ENCODE results near the gene DPYD.

The DPYD gene

DNA sequence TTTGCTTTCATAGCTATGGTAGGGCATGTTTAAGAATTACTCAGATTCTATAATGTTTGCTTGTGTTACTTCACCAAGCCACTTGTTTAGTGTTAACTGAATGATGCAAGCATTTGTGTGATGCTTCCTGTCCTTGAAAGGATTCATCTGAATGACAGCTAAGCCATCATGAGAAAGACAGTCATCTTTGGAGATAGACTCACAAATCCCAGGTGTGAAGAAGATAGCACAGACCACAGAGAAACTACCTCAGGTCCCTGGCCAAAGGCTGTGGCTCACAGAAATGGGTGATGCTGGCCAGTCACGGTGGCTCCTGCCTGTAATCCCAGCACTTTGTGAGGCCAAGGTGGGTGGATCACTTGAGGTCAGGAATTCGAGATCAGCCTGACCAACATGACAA is 321.4 kb downstream of the DPYD start:
- no peak for DNase-seq

DNA sequence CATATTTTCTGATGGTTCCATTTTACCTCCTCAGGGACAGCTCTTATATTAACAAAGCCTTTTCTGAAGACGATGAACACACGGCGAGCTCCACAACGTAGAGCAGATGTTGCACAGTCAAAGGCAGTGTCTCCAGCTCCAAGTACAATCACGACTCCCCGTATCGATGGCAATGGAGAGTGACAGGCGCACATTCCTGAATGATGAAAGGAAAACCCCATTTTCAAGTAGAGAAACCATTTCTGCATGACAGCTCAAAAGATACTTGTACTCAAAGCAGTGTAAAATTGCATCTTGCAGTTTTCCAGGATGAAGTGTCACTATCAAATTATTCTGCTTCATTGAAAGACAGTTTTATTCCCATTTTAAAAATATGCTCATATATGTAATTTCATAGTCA is 327.6 kb downstream of the DPYD start:
- DNase-seq: no peak

DNA sequence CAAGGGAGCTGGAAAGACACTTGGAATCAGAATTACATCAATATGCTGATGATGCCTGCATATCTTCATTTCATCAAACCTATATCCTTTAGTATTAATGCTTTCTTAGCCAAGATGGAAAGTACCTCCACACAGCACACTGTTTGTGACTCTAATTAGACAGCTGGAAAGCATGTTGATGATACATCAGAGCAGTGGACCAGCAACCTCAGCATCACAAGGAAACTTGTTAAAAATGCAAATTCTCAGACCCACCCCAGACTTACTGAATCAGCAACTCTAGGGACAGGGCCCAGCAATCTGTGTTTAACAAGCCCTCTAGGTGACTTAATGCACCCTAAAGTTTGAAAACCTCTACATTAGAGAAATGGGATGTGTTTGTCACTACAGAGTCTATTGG is 332.1 kb downstream of the DPYD start:
- DNase-seq: no peak

DNA sequence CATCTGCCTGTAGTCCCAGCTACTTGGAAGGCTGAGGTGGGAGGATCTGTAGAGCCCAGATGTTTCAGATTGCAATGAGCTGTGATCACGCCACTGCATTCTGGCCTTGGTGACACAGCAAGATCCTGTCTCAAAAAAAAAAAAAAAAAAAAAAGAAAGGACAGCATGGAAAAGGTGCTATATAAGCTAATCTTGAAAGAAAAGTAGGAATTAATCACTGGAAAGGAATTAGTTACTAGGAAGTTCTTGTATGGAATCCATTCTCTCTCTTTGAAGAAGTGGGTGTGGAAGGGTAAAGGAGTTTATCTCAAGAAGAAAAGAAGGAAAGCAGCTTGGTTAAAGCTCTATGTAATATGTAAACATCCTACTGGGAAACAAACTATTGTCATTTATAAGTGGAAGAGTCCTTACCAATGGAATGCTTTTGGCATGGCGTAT is 339.2 kb downstream of the DPYD start:
- no peak for DNase-seq

DNA sequence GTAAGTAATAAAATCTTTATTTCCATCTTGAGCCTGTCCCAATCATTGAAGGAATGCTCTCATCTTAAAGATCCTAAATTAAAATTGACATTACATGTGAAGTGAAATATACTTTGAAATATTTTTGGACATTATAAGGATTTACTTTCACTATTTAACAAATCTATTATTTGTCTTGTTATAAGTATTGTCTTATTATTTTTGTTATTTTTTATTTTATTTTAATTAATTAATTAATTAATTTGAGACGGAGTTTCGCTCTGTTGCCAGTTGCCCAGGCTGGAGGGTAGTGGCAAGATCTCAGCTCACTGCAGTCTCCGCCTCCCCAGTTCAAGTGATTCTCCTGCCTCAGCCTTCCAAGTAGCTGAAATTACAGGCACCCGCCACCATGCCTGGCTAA is 343.2 kb downstream of the DPYD start:
- DNase-seq: no peak

DNA sequence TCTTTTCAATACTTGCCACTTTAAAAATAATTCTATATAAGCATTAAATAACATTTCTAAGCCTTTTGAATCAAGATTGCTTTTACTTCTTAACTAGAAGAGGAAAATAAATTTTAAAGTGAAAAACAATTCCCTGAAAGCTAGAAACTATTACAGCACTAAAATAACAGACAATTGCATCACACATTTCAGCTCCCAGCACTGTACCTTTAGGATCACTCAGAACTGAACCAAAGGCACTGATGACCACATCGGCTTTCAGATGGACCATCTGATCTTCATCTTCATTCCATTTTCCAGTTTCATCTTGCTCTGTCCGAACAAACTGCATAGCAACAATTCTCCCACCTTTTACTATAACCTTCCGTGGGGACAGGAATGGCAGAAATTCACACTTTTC is 347.3 kb downstream of the DPYD start:
- DNase-seq: no peak

DNA sequence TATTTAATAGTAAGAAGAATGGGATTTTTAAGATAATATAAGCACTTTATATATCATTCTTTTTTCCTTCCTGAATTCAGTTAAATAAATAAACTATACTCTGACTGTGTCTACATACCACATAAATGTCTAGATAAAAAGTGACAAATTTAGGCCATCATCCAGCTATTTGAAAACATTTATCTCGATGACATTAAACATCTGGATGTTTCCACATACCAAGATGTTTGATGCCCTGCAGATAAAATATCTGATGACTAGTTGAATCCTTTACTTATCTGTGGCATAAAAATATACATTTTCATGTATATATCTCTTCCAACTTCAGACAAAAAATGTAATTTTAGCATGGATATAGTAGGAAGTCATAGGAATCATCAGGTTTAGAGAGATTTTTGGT is 348.3 kb downstream of the DPYD start:
- no peak for DNase-seq

DNA sequence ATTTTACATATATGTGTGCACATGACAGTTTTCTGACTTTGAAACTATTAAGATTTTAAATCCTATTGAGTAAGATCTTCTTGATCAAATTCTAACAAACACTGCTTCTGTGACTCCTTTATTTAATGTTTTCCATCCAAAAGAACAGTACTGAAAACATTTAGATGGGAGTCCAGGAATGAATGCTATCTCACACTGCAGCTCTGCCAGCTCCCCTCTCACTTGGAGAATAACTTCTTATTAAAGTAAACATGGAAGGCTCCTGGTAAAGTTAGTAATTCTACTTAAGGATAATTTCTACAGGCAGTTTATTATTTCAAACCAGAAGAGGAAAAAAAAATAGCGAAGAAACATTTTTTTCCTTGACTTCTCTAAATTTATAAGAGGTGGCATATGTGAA is 349.1 kb downstream of the DPYD start:
- no peak for DNase-seq

DNA sequence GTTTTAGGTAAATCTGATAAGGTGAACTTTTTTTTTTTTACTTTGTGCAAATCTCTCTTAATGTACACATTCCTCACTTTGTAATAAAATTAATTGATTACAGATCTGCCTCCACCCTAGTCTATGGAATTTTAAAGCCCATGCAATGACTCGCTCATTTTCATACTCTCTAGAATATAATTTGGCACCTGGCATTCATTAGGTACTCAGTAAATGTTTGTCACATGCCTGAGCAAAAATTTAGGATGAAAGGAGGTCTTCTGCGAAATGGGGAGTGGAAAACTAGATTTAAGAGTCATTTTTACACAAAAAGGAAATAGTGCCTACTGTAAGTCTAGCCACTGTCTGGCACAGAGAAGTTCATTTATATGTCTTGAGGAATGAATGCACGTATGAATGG is 350.1 kb downstream of the DPYD start:
- DNase-seq: no peak

DNA sequence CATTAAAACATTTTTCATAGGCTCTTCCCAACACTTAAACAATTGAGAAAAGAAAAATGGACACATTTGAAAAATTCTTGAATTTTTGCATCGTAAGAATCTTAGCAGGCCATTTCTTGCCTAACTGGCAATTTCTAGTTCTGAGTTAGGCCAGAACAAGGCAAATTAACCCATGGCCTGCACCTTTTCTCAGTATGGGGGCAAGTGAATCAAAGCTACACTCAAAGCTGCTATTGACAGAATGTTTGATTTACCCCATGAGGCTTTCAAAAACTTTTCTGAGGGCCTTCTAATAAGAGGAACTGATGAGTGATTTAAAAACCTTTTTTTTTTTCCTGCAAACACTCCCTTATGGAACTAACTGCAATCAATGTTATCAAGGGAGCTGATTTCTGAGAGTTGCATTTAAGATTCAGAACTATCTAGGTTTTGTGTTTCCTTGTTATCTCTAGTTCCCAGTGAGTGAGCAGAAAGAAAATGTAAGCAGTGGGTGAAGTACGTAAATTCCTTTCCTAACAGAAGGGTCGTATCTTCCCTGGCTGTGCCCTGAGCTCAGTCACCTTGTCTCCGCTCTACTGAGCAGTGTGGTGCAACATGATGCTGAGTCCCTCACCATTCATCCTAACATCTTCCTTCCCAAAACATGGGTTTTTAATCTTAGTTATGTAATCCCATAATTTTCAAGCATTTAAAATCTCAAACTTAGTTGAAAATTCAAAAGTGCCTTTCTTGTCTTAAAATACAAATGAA is 353.7 kb downstream of the DPYD start:
- no peak for DNase-seq

DNA sequence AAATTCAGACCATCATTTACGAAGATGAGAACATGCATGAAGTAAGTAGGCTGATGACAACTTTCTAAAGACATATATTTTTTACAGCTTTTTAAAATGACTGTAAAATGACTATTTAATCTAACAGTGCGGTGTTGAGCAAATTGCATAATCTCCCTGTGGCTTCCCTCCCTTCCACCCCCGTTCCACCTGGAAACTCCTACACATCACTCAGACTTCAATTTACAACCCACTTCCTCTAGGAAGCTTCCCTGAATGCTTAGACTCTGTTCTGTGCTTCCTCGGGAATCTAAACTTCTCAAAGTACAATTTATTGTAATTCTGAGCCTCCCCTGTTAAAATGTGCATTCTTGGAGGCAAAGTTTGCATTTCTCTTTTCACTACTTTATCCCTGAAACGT is 354.9 kb downstream of the DPYD start:
- DNase-seq: no peak

DNA sequence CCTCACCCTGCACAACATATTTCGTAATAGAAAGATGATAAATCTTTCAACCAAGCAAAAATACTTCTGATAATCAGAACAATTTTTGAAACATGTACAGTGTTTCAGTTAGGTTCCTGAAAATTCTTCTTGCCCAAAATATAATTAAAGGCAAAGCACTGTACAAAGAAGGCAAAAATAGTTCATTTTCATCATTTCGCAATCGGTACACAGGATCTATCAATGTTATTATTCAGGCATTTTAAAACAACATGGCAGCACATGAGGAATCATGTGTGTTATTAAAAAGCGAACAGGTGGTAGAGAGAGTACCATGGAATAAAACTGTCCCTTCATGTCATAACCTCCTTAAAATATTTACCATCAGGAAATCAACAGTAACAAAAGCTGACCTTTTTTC is 356.9 kb downstream of the DPYD start:
- DNase-seq: no peak

DNA sequence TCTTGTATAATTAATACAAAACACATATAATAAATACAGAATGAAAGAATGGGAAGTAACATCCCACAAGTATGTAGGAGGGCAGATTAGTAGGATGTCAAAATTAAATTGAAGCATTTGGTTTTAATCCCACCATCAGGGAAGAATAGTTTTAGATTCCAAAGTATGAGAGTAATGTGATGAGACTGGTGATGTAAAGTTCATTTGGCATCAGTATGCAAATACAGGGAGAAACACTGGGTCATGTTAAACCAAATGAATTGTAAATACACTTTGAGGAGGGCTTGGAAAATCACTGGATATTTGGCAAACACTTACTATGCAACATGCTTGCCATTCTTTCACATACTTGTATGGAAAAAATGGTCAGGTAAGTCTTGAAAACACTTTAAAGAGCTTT is 358.8 kb downstream of the DPYD start:
- DNase-seq: no peak

DNA sequence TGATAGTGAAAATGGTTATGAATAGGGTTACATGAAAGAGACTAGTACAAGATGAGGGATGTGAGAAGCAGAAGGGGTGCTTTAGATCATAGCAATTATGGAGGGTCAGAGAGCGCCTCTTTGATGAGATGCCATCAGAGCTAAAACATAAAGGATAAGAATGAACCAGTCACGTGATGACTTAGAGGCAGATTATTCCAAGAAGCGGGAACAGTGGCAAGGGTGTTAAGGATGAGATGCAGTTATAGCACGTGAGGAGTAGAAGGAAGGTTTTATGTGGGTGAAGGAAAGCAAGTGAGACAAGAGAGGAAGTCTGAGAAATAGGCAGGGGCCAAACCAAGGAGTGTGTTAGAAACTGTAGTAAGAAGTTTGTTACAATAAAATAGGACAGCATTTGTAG is 360.1 kb downstream of the DPYD start:
- no peak for DNase-seq

DNA sequence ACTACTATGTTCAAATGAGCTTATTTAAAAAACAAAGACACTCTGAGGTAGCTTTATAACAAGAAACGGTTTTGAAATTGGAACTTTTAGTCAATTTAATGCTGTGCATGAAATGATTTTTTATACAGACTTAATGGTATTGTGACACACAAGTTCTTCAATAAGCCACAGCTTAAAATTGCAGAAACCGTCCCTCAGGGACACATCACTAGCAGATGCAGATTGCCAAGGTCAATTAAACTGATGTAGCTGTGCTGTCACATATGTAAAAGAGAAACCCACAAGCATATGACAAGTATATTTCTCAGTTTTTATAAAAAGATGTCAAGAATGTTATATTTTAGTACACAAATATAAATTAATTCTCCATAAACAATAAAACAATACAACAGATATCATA is 366.9 kb downstream of the DPYD start:
- DNase-seq: no peak

DNA sequence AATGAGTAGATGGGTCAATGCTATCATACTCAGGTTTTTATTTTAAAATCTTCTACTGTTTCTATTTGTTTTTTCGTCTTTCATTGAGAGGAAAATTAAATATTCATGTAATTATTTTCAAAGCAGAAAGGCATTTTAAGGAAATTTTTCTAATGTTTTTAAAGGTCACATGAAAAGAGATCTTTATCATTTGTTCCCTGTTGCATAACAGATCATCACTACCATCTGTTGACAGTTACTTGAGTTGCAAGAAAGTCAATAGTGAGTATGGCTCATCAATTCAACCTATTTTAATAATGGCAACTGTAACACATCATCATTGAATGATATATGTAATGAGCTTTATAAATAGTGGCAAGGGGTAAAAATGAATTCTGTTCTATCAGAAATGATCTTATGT is 369.7 kb downstream of the DPYD start:
- DNase-seq: no peak

DNA sequence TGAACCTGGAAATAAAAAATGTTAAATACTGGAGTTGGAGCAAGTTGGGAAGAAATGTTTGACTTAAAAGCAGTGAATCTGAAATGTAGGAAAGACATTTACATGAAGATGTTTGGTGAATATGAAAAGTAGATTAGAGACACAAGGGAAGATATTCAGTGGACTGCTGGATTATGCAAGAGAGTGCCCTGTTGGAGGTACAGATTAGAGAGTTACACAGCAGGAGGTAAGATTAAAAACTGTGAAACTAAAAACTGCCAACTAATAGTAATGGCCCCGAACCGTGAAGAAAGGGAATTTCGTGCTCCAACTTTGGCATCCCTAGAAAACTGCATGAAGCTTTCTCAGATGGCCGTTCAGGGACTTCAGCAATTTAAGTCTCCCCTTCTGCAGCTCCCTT is 375.4 kb downstream of the DPYD start:
- no peak for DNase-seq

DNA sequence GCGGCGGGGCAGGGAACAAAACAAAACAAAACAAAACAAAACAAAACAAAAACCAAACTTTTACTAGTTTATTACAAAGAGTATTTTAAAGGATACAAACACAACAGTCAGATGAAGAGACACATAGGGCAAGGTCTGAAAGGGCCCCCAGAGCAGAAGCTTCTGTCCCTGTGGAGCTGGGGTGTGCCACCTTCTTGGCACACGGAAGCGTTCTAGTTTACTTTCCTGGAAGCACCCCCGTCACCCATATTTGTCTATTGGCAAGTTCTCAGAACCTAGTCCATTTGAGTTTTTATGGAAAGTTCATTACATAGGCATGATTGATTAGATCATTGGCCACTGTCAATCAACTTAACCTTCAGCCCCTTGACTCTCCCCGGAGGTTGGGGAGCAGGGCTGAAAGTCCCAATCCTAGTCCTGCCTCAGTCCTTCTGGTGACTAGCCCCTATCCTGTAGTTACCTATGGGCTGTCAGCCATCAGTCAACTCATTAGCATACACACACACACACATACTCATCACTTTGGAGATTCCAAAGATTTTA is 380.4 kb downstream of the DPYD start:
- no peak for DNase-seq

DNA sequence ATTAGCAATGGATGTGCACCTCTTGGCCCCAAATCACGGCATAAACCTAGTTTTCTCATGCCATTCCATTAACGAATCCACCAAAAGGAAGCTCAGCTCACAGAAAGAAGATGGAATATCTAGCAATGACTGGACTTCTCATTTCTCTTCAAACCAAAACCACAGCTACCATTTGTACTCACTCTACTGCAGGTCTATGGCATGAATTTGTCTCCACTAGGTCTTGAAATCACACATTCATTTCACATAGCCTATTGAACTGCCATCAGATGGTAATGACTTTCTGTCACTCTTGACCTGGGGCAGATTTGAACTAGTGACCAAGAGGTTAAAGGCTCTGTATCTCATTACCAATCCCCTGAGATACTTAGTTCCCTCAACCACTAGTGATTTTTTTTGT is 382.7 kb downstream of the DPYD start:
- DNase-seq: no peak

DNA sequence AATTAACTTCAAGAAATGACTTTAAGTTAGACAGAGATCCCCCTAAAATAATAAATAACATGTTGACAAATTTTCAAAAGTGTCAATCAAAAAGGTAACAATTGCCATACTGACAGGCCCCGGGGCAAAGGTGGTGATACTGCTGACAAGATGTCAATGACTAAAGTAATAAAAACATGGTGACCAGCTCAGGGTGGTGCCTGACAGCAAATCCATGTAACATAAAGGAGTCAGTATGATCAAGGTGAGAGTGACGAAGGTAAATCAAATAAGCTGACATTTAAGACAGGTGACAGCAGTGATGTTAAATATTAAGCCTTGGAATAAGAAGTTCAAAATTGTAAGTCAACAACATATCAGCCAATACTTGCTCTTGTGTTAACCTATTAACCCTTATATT is 387.5 kb downstream of the DPYD start:
- DNase-seq: no peak

DNA sequence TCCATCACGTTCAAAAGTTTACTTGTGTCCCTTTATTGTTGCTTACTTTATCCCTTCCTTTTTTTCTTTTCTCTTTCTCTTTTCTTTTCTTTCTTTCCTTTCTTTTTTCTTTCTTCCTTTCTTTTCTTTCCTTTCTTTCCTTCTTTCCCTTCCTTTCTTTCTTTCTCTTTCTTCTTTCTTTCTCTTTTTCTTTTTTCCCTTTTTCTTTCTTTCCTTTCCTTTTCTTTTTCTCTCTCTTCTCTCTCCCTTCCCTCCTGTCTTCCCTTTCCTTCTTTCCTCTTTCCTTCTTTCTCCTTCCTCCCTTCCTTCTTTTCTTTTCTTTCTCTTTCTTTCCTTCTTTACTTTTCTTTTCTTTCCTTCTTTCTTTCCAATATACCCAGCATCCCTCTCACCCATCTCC is 391.2 kb downstream of the DPYD start:
- DNase-seq: no peak

DNA sequence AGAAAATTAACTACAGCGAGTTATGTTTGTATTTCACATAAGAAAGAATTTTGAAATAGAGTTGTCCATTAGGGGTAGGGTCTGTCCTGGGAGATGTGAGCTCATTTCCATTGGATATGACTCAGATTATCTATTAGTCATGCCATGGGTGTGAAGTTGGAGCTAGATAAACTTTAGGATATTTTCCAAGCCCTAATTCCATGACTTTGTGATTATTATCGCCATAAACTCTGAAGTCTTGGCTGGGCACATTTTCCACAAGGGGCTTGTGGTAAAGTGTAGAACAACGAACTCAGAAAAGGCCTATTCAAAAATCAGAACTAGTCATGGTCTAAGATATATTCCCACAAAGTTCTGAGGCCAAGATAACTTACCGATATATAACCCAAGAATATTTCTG is 396.6 kb downstream of the DPYD start:
- DNase-seq: no peak

DNA sequence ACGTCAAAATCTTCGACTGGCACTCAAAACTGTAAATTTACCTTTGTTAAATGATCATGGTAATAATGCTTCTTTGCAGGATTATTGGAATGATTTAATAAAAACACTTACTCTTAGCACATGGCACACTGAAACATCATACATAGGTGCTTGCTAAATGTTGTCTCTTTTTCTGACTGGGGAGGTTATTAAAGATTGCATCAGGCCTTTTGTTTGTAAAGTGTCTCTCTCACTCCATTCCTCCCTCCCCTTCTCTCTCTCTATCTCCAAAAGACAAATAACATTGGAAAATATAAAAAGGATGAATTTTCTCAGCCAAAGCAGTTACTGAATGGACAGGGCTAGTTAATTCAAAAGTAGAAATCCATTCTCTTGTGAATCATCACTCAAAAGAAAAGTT is 404.2 kb downstream of the DPYD start:
- DNase-seq: no peak

DNA sequence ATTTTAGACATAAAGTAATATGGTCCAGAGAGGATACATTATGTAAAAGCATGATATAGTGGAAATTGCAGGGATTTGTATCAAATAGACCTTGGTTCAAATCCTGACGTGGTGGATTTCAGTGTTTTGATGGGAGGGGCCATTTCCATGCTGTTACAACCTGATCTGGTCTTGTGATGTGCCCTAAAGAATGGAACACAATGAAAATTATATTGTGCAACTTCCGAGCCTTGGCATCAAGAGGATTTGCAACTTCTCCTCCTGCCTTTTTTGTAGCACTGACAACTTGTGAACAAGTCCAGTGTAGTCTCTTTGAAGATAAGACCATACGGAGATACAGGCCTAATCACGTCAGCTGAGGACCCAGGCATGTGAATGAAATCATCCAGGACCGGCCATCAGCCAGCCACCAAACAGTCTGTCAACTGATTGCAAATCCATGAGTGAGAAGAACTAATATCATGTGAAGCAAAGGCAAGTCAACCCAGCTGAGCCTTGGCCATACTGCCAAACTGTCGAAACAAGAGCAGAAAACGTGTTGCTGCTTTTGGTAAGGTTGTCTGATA is 412.1 kb downstream of the DPYD start:
- no peak for DNase-seq

DNA sequence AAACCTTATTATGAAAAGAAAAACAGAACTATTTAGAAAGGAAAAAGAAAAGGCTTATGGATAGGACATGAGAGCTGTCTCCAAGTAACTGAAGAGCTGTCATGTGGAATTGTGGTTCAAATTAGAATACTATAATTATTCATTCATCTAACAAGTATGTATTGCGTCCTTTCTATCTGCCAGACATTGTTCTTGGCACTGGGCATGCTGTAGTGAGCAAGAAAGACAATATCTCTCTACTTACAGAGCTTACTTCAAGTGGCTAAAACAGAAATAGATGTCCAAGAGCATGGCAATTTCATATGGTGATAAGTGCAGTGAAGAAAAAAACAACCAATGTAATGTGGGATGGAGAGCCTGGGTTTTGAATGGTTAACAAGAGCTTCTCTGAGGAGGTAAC is 413.0 kb downstream of the DPYD start:
- DNase-seq: no peak

Measured in NCI-H510A treated with DMSO at 0.1 percent for 48 hours (cell line).